ENCODE data around the gene VAPB. TPM values are rescaled to one million over a fixed set of nuclear protein-coding genes. Genes with fewer than 3 reads are reported as not detected.
"Not testable (repeated sequence)": the region's sequence is repeated elsewhere in the genome, so short reads cannot be mapped to it uniquely, and the experiment has no call there.

The VAPB gene
- total RNA-seq, 1 donor from 2014 or later, result 61.5 TPM

DNA sequence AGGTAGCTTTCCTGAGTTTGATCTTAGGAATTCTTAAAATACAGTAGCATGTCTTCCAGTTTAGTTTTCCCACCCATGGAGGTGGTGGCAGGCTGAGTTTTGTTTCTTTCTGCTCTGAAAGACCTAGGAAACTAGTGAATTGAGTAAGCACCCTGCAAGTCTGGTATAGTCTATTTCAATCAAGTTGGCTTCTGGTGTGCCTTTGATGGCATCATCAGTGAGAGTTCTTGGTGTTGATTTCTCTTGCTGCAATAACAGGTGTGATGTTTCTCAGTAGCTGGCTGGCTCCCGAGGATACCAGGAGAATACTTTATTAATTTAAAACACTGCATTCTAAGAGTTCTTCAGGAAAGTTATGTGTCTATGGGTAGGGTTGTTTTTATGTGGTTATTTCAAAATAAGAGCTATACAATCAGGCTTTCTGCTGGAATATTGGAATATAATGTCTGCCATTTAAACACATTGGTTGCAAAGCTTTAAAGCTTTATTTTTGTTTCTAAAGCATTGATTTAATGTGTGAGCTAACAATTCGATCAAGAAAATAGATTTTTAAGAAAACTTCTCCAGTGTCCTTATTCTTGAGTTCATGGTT lies 19.0 kb downstream of the VAPB start:
- FAIRE-seq (no peak), DNase-seq (ENCODE audit: low read depth) (no peak)
- H3K4me1 Mint-ChIP-seq (ENCODE audit: low read depth, unreplicated experiment), result peaks cover 25% of the 10 kb centered on the region
- H3K27me3 Mint-ChIP-seq (ENCODE audit: low read depth, unreplicated experiment), result no peaks in the 10 kb centered on the region
- no peaks in the 10 kb centered on the region for H3K27me3 ChIP-seq (ENCODE audit: insufficient read depth, low read length)
- peaks cover 18% of the 10 kb centered on the region for H3K4me1 ChIP-seq (ENCODE audit: insufficient read depth, low read length)
- no peak overlapping the region for H3K9ac ChIP-seq (ENCODE audit: low read length)
- H3K27ac ChIP-seq (ENCODE audit: low read depth, low read length), result peak overlapping the region; percentile 9
- TF ChIP-seq, protein P1, sequence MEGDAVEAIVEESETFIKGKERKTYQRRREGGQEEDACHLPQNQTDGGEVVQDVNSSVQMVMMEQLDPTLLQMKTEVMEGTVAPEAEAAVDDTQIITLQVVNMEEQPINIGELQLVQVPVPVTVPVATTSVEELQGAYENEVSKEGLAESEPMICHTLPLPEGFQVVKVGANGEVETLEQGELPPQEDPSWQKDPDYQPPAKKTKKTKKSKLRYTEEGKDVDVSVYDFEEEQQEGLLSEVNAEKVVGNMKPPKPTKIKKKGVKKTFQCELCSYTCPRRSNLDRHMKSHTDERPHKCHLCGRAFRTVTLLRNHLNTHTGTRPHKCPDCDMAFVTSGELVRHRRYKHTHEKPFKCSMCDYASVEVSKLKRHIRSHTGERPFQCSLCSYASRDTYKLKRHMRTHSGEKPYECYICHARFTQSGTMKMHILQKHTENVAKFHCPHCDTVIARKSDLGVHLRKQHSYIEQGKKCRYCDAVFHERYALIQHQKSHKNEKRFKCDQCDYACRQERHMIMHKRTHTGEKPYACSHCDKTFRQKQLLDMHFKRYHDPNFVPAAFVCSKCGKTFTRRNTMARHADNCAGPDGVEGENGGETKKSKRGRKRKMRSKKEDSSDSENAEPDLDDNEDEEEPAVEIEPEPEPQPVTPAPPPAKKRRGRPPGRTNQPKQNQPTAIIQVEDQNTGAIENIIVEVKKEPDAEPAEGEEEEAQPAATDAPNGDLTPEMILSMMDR (IDR thresholded peaks at IDR 0.05; ENCODE audit: insufficient read depth, low read depth, low read length), result no peak
- no peak for TF ChIP-seq EZH2 (IDR thresholded peaks at IDR 0.05; ENCODE audit: insufficient read depth, low read length)
- H2AFZ ChIP-seq (ENCODE audit: low read depth, low read length), result no peak overlapping the region
- no peaks in the 10 kb centered on the region for H3K9me3 Mint-ChIP-seq (ENCODE audit: unreplicated experiment)
- H3K79me2 ChIP-seq (ENCODE audit: insufficient read depth, low read length), result peaks cover 98% of the 10 kb centered on the region
- no peak overlapping the region for H3K4me3 ChIP-seq (ENCODE audit: insufficient read depth, low read depth, low read length)
- H3K4me3 Mint-ChIP-seq (ENCODE audit: unreplicated experiment), result no peak overlapping the region
- no peak overlapping the region for H3K4me2 ChIP-seq (ENCODE audit: low read length)
- H3K36me3 Mint-ChIP-seq (ENCODE audit: low read depth, unreplicated experiment), result no peaks in the 10 kb centered on the region
- peaks cover 83% of the 10 kb centered on the region for H4K20me1 ChIP-seq (ENCODE audit: insufficient read depth, low read length)
- no peaks in the 10 kb centered on the region for H3K9me3 ChIP-seq (ENCODE audit: insufficient read depth, low read depth, low read length)
- H3K36me3 ChIP-seq (ENCODE audit: insufficient read depth, low read length), result no peaks in the 10 kb centered on the region
- H3K27ac Mint-ChIP-seq (ENCODE audit: unreplicated experiment), result no peak overlapping the region

DNA sequence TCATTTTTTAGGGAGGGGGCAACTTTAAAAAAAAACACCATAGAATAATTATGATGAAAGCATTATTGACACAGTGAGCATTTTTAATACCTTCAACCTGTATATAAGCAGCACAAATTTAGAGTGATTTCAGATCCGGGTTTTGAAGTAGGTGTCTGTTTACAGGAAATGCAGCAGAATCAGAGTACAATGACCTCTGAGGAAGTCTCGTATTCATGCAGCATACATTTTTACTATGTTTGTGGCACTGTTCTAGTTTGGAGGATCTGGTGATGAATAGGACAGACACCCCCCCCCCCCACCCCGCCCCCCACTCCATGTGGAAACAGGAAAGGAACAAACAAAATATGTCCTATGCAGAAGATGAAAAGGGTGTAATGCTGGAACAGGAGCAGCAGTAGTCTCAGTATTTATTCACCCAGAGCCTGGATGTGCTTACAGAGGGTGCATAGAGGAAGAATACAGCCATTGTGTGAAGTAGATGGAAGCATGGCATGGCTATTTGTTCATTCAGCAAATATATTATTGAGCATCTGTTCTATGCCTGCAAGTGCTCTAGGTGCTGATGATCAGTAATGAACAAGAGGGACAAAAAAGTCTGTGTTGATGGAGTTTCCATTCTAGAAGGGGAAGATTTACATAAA lies 19.7 kb downstream of the VAPB start:
- Histone ChIP-seq H3K79me2 (ENCODE audit: insufficient read depth, low read length) (peaks cover 91% of the 10 kb centered on the region), H4K20me1 (ENCODE audit: insufficient read depth, low read length) (peaks cover 77% of the 10 kb centered on the region), H3K27ac (ENCODE audit: low read depth, low read length) (no peak overlapping the region), H3K4me2 (ENCODE audit: low read length) (no peak overlapping the region), H3K36me3 (ENCODE audit: insufficient read depth, low read length) (no peaks in the 10 kb centered on the region), H3K27me3 (ENCODE audit: insufficient read depth, low read length) (no peaks in the 10 kb centered on the region), H3K9ac (ENCODE audit: low read length) (no peak overlapping the region), H3K9me3 (ENCODE audit: insufficient read depth, low read depth, low read length) (no peaks in the 10 kb centered on the region), H2AFZ (ENCODE audit: low read depth, low read length) (no peak overlapping the region), H3K4me3 (ENCODE audit: insufficient read depth, low read depth, low read length) (no peak overlapping the region), H3K4me1 (ENCODE audit: insufficient read depth, low read length) (peaks cover 18% of the 10 kb centered on the region)
- DNase-seq (ENCODE audit: low read depth), result no peak
- FAIRE-seq, result no peak
- no peaks in the 10 kb centered on the region for H3K36me3 Mint-ChIP-seq (ENCODE audit: low read depth, unreplicated experiment)
- peak overlapping the region; percentile 58 for H3K27ac Mint-ChIP-seq (ENCODE audit: unreplicated experiment)
- H3K9me3 Mint-ChIP-seq (ENCODE audit: unreplicated experiment), result no peaks in the 10 kb centered on the region
- no peaks in the 10 kb centered on the region for H3K27me3 Mint-ChIP-seq (ENCODE audit: low read depth, unreplicated experiment)
- TF ChIP-seq, protein P1 (IDR thresholded peaks at IDR 0.05; ENCODE audit: insufficient read depth, low read depth, low read length), result no peak
- peaks cover 25% of the 10 kb centered on the region for H3K4me1 Mint-ChIP-seq (ENCODE audit: low read depth, unreplicated experiment)
- no peak overlapping the region for H3K4me3 Mint-ChIP-seq (ENCODE audit: unreplicated experiment)

DNA sequence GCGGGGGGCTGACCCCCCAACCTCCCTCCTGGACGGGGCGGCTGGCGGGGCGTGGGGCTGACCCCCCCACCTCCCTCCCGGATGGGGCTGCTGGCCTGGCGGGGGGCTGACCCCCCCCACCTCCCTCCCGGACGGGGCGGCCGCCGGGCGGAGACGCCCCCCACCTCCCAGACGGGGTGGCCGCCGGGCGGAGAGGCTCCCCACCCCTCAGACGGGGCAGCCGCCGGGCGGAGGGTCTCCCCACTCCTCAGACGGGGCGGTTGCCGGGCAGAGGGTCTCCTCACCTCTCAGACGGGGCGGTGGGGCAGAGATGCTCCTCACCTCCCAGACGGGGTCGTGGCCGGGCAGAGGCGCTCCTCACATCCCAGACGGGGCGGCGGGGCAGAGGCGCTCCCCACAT lies 25.2 kb downstream of the VAPB start:
- H3K36me3 Mint-ChIP-seq (ENCODE audit: low read depth, unreplicated experiment); H3K9me3 ChIP-seq (ENCODE audit: insufficient read depth, low read depth, low read length); H3K4me1 ChIP-seq (ENCODE audit: insufficient read depth, low read length); H3K27ac ChIP-seq (ENCODE audit: low read depth, low read length); H3K4me3 ChIP-seq (ENCODE audit: insufficient read depth, low read depth, low read length); DNase-seq (ENCODE audit: low read depth); H3K27me3 ChIP-seq (ENCODE audit: insufficient read depth, low read length); H3K27me3 Mint-ChIP-seq (ENCODE audit: low read depth, unreplicated experiment); H3K4me3 Mint-ChIP-seq (ENCODE audit: unreplicated experiment); H3K27ac Mint-ChIP-seq (ENCODE audit: unreplicated experiment); H2AFZ ChIP-seq (ENCODE audit: low read depth, low read length); FAIRE-seq; H3K9ac ChIP-seq (ENCODE audit: low read length); H3K4me2 ChIP-seq (ENCODE audit: low read length); H3K9me3 Mint-ChIP-seq (ENCODE audit: unreplicated experiment): not testable (repeated sequence)
- Histone ChIP-seq H4K20me1 (ENCODE audit: insufficient read depth, low read length) (peaks cover 63% of the 10 kb centered on the region), H3K36me3 (ENCODE audit: insufficient read depth, low read length) (peaks cover 10% of the 10 kb centered on the region), H3K79me2 (ENCODE audit: insufficient read depth, low read length) (peaks cover 78% of the 10 kb centered on the region)
- peaks cover 10% of the 10 kb centered on the region for H3K4me1 Mint-ChIP-seq (ENCODE audit: low read depth, unreplicated experiment)

DNA sequence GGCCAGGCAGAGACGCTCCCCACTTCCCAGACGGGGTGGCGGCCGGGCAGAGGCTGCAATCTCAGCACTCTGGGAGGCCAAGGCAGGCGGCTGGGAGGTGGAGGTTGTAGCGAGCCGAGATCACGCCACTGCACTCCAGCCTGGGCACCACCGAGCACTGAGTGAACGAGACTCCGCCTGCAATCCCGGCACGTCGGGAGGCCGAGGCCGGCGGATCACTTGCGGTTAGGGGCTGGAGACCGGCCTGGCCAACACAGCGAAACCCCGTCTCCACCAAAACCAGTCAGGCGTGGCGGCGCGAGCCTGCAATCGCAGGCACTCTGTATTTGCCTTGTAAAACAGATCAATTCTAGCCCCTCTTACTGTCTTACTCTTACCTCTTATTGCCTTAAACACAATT lies 25.8 kb downstream of the VAPB start:
- H3K4me3 Mint-ChIP-seq (ENCODE audit: unreplicated experiment), result peak overlapping the region; percentile 34
- H3K79me2 ChIP-seq (ENCODE audit: insufficient read depth, low read length), result peaks cover 78% of the 10 kb centered on the region
- peaks cover 62% of the 10 kb centered on the region for H4K20me1 ChIP-seq (ENCODE audit: insufficient read depth, low read length)
- H3K27ac Mint-ChIP-seq (ENCODE audit: unreplicated experiment); H3K27me3 Mint-ChIP-seq (ENCODE audit: low read depth, unreplicated experiment); H3K4me1 ChIP-seq (ENCODE audit: insufficient read depth, low read length); H2AFZ ChIP-seq (ENCODE audit: low read depth, low read length); FAIRE-seq; H3K27me3 ChIP-seq (ENCODE audit: insufficient read depth, low read length); DNase-seq (ENCODE audit: low read depth); H3K36me3 Mint-ChIP-seq (ENCODE audit: low read depth, unreplicated experiment); H3K9ac ChIP-seq (ENCODE audit: low read length); H3K27ac ChIP-seq (ENCODE audit: low read depth, low read length); H3K9me3 Mint-ChIP-seq (ENCODE audit: unreplicated experiment); H3K4me3 ChIP-seq (ENCODE audit: insufficient read depth, low read depth, low read length); H3K4me2 ChIP-seq (ENCODE audit: low read length); H3K4me1 Mint-ChIP-seq (ENCODE audit: low read depth, unreplicated experiment); H3K9me3 ChIP-seq (ENCODE audit: insufficient read depth, low read depth, low read length): not testable (repeated sequence)
- peaks cover 10% of the 10 kb centered on the region for H3K36me3 ChIP-seq (ENCODE audit: insufficient read depth, low read length)
